ENCODE results near the gene PSAPL1. TPM values are rescaled to one million over a fixed set of nuclear protein-coding genes. Genes with fewer than 3 reads are reported as not detected.

Gene PSAPL1
- not detected in 2 replicates for total RNA-seq (2021; fragmentation: NEBNext Ultra II Directional; extraction: Animal tissue kit (Norgen Biotek cat#: 25700))
- polyA plus RNA-seq (2011; rRNA removed): 0.03 TPM in 2 replicates
- 0.03 TPM for polyA plus RNA-seq (2011; cell fraction: cytosol; rRNA removed)
- 0.09 TPM for polyA plus RNA-seq (2011; cell fraction: nucleus; rRNA removed)
- 0.03 TPM in 1 of 4 replicates, not detected in the others for polyA plus RNA-seq (2012, experiment 1 of 2)
- not detected for polyA plus RNA-seq (2012, experiment 2 of 2)
- polyA plus RNA-seq (2013, experiment 1 of 2): 0.02 TPM
- 0.04 TPM for polyA plus RNA-seq (2013, experiment 2 of 2)
- polyA minus RNA-seq (2011; rRNA and poly(A)+ RNA removed): 0.07 TPM in 1 of 2 replicates, not detected in the other
- not detected for polyA minus RNA-seq (2011; cell fraction: cytosol; rRNA and poly(A)+ RNA removed)
- not detected for polyA minus RNA-seq (2011; cell fraction: nucleus; rRNA and poly(A)+ RNA removed)
- long read RNA-seq, experiment 1: 0 reads
- long read RNA-seq, experiment 2: 0 reads

DNA sequence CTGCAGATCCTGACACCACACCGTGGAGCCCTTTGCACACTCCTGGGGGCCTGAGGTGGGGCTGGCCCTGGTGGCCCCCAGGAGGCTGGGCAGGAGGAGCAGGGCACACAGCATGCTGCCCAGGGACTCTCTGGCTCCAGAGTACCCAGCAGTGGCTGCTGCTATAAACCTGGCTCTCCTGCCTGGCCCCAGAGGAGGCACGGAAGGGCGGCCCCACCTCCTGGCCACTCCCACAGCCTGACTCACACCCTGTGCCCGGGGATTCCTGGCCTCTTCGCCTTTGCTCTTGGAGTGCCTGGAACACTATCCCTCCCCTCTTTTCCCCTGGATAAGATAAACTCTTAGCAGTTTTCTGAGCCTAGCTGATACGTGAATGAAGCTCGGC lies at the start of gene PSAPL1:
TSS of gene PSAPL1 (minus strand) at position 165 of the 385 bp plus-strand sequence. CDS start at position 114, 51 bp downstream.
- no peaks in the 10 kb centered on the region for H3K79me1 ChIP-seq (ENCODE audit: low read depth, low read length)
- H3K23me2 ChIP-seq (ENCODE audit: low read depth, low read length): no peaks in the 10 kb centered on the region
- peak within 1 kb of the TSS; percentile 48; the same call in 1 of the 2 replicates for H2BK20ac ChIP-seq (ENCODE audit: low read length)
- H4K5ac ChIP-seq (ENCODE audit: insufficient read length, low read depth, low read length): no peak within 1 kb of the TSS
- FAIRE-seq: no peak
- H2BK5ac ChIP-seq (ENCODE audit: low read depth, low read length): no peak within 1 kb of the TSS
- H3K4me1 ChIP-seq (replicated peaks in 1 of 4; ENCODE audit: control insufficient read depth in 3 of 4, insufficient read depth in 4 of 4, low read length in 3 of 4): peaks cover 0 to 13% (median 7%) of the 10 kb centered on the region in 4 experiments; a peak in 4 of 7 replicates
- H3K56ac ChIP-seq (replicated peaks; ENCODE audit: insufficient read length, low read depth, low read length): no peak within 1 kb of the TSS
- no peak within 1 kb of the TSS for H3K4me2 ChIP-seq (ENCODE audit: insufficient read depth in 1 of 2, low read depth in 2 of 2, low read length in 2 of 2)
- peak within 1 kb of the TSS; percentile 48; the same call in 1 of the 2 replicates for H2AK5ac ChIP-seq (ENCODE audit: low read depth, low read length)
- H3K27me3 ChIP-seq (replicated peaks in 1 of 4; ENCODE audit: control insufficient read depth in 3 of 4, extremely low read depth in 1 of 4, insufficient read depth in 3 of 4, low read length in 3 of 4): no peaks in the 10 kb centered on the region
- H3K18ac ChIP-seq (ENCODE audit: extremely low read depth, low read length): no peak within 1 kb of the TSS; the same call in 1 of the 2 replicates
- H2AFZ ChIP-seq (ENCODE audit: low read length): no peak within 1 kb of the TSS
- no peak within 1 kb of the TSS for H3K14ac ChIP-seq (ENCODE audit: insufficient read length)
- ChIA-PET CTCF (ENCODE audit: partially characterized antibody) (interaction anchor here (0.9 to 1.5 kb wide), 2 partner anchors 19 to 97 kb away, joined by 3 read pairs; no protein-coding TSS in a partner anchor), POLR2A (ENCODE audit: partially characterized antibody) (interaction anchor here (1.1 kb wide), 1 partner anchor 8 kb away, joined by 3 read pairs; no protein-coding TSS in a partner anchor)
- no peak within 1 kb of the TSS for H3K4me3 ChIP-seq (ENCODE audit: extremely low read depth in 1 of 4, insufficient read depth in 2 of 4, low read depth in 3 of 4, low read length in 4 of 4)
- H2BK12ac ChIP-seq (ENCODE audit: low read depth, low read length): no peak within 1 kb of the TSS
- no peaks in the 10 kb centered on the region for H3K36me3 ChIP-seq (ENCODE audit: control insufficient read depth in 2 of 4, insufficient read depth in 4 of 4, low read length in 3 of 4)
- H3K27ac ChIP-seq (ENCODE audit: low read depth, low read length): no peak within 1 kb of the TSS
- no peak for DNase-seq (ENCODE audit: low read depth in 1 of 2, low spot score in 2 of 2)
- H3K79me2 ChIP-seq (ENCODE audit: control insufficient read depth in 1 of 2, insufficient read depth in 2 of 2, low read length in 2 of 2): no peaks in the 10 kb centered on the region
- H3K4ac ChIP-seq (replicated peaks; ENCODE audit: insufficient read length, low read depth, low read length): peak within 1 kb of the TSS; percentile 70
- no peak within 1 kb of the TSS for H3K23ac ChIP-seq (ENCODE audit: insufficient read length)
- H3K9ac ChIP-seq (replicated peaks in 1 of 4; ENCODE audit: extremely low read depth in 1 of 4, low read depth in 3 of 4, low read length in 3 of 4): no peak within 1 kb of the TSS
- H3K9me3 ChIP-seq (ENCODE audit: insufficient read depth in 2 of 2, low read depth in 1 of 2, low read length in 1 of 2): 0 out of 4 replicates have a peak, but pooled peaks cover 0 to 9% of the 10 kb centered on the region in 2 experiments
- no peak within 1 kb of the TSS for H4K91ac ChIP-seq (replicated peaks; ENCODE audit: insufficient read length, low read length)
- H4K20me1 ChIP-seq (replicated peaks in 1 of 2; ENCODE audit: control insufficient read depth in 1 of 2, insufficient read depth in 2 of 2, low read length in 2 of 2): no peaks in the 10 kb centered on the region
- H4K8ac ChIP-seq (ENCODE audit: extremely low read depth, insufficient read depth, low read length): peak within 1 kb of the TSS; percentile 89
- WGBS, 2 experiments (ENCODE audit: extremely low coverage in 1 of 2, insufficient coverage in 1 of 2, insufficient read length in 1 of 2, insufficient replicate concordance in 2 of 2, low coverage in 1 of 2, low lambda C conversion rate in 2 of 2, missing lambda C conversion rate in 1 of 2): 51% methylated on average over 5 of the region's 7 CpGs; no CpG with 5 or more reads in 1 of the 2 experiments
- 0 out of 2 replicates have a peak within 1 kb of the TSS, but pooled peaks have one; percentile 88 for H2BK15ac ChIP-seq (ENCODE audit: low read length)
- peak within 1 kb of the TSS; percentile 34 for H2BK120ac ChIP-seq (replicated peaks; ENCODE audit: low read depth, low read length)
- TF ChIP-seq PHF8 (conservative IDR thresholded peaks at IDR 0.05; ENCODE audit: low read depth, low read length) (no peak), POLR2A (IDR thresholded peaks at IDR 0.05; ENCODE audit: control extremely low read depth in 1 of 2, low read depth in 2 of 2, low read length in 2 of 2) (no peak), RFX5 (IDR thresholded peaks at IDR 0.05; ENCODE audit: borderline replicate concordance, low read depth, low read length) (no peak), MAFK (IDR thresholded peaks at IDR 0.05; ENCODE audit: low read depth, low read length) (no peak), GABPA (IDR thresholded peaks at IDR 0.05; ENCODE audit: borderline replicate concordance, insufficient read depth, low read length) (no peak), RNF2 (IDR thresholded peaks at IDR 0.05; ENCODE audit: borderline replicate concordance, low read depth, low read length, missing control alignments, poor library complexity, severe bottlenecking) (no peak), HDAC6 (IDR thresholded peaks at IDR 0.05; ENCODE audit: low read depth, low read length) (no peak), CTBP2 (IDR thresholded peaks at IDR 0.05; ENCODE audit: borderline replicate concordance, insufficient read depth, insufficient read length, low read length) (no peak), E2F6 (IDR thresholded peaks at IDR 0.05) (no peak), SP2 (IDR thresholded peaks at IDR 0.05; ENCODE audit: low read length) (no peak)

Measured in H1 (cell line).